Hematopoietic multipotent progenitor cell treated with erythropoietin and hydrocortisone succinate and interleukin-3 and kit ligand, for 17 days (in vitro differentiated cells): ENCODE measurements around the gene IFT122.

Source experiments
- DNase-seq: peaks from one replicate; pipeline ENCODE4 v3.0.0-alpha.2; 2015; ENCODE audit warnings: low spot score

The IFT122 gene

GRCh38 chr3:129435367-129435766 lies 4.7 kb upstream of the IFT122 start:
- no peak for DNase-seq

GRCh38 chr3:129439226-129439816 lies 703 bp upstream of the IFT122 start:
- peak; percentile 51 for DNase-seq

GRCh38 chr3:129440618-129441190 lies 680 bp downstream of the IFT122 start:
- DNase-seq: no peak

- no peak for DNase-seq
Measured at GRCh38 chr3:129441215-129441614, 1.2 kb downstream of the IFT122 start.

GRCh38 chr3:129441782-129442181 lies 1.8 kb downstream of the IFT122 start:
- DNase-seq: no peak

GRCh38 chr3:129442486-129442885 lies 2.5 kb downstream of the IFT122 start:
- DNase-seq: no peak

GRCh38 chr3:129442947-129443346 lies 2.9 kb downstream of the IFT122 start:
- DNase-seq: no peak

- no peak for DNase-seq
Measured at GRCh38 chr3:129445471-129445870, 5.4 kb downstream of the IFT122 start.

GRCh38 chr3:129446926-129447325 lies 6.9 kb downstream of the IFT122 start:
- no peak for DNase-seq

- no peak for DNase-seq
Measured at GRCh38 chr3:129448186-129448895, 8.3 kb downstream of the IFT122 start.

- no peak for DNase-seq
Measured at GRCh38 chr3:129449279-129450115, 9.5 kb downstream of the IFT122 start.

- DNase-seq: no peak
Measured at GRCh38 chr3:129453732-129454131, 13.7 kb downstream of the IFT122 start.

- DNase-seq: no peak
Measured at GRCh38 chr3:129460155-129460554, 20.1 kb downstream of the IFT122 start.

GRCh38 chr3:129460572-129460971 lies 20.5 kb downstream of the IFT122 start:
- DNase-seq: peak; percentile 17

- no peak for DNase-seq
Measured at GRCh38 chr3:129461022-129461421, 21.0 kb downstream of the IFT122 start.

- DNase-seq: peak; percentile 84
Measured at GRCh38 chr3:129461461-129462146, 21.6 kb downstream of the IFT122 start.

GRCh38 chr3:129462361-129462968 lies 22.4 kb downstream of the IFT122 start:
- peak; percentile 39 for DNase-seq

GRCh38 chr3:129463094-129463493 lies 23.1 kb downstream of the IFT122 start:
- no peak for DNase-seq

GRCh38 chr3:129463716-129464115 lies 23.7 kb downstream of the IFT122 start:
- no peak for DNase-seq

- DNase-seq: no peak
Measured at GRCh38 chr3:129467932-129468331, 27.9 kb downstream of the IFT122 start.

GRCh38 chr3:129469026-129469425 lies 29.0 kb downstream of the IFT122 start:
- peak; percentile 35 for DNase-seq

- no peak for DNase-seq
Measured at GRCh38 chr3:129470861-129471260, 30.8 kb downstream of the IFT122 start.
